Karpas-422 (cell line): ENCODE measurements around the gene HYAL2. TPM values are rescaled to one million over a fixed set of nuclear protein-coding genes. Genes with fewer than 3 reads are reported as not detected.
A peak's percentile ranks its signal among the peaks of the same experiment; 100 is the strongest.

Experiments used
- DNase-seq: peaks from one replicate; pipeline ENCODE4 v3.0.0-alpha.2; 2015
- H2AFZ ChIP-seq: fragments of 200-600 bp; sonication (generic); 2 replicates; pipeline ENCODE4 v1.6.1; 2014; ENCODE audit warnings: antibody characterized with exemption, low read length, mixed read lengths
- H3K27ac ChIP-seq: fragments of 200-600 bp; sonication (generic); 2 replicates; pipeline ENCODE4 v1.5.1; 2014; ENCODE audit warnings: mild to moderate bottlenecking, low read length, moderate library complexity
- H3K27me3 ChIP-seq: fragments of 200-600 bp; sonication (generic); 2 replicates; pipeline ENCODE4 v1.6.1; 2014; ENCODE audit warnings: low read length, mixed read lengths
- H3K36me3 ChIP-seq: fragments of 200-600 bp; sonication (generic); 2 replicates; pipeline ENCODE4 v1.6.1; 2014; ENCODE audit warnings: low read length, mixed read lengths; ENCODE audit not compliant: insufficient read depth
- H3K4me1 ChIP-seq: fragments of 200-600 bp; sonication (generic); 2 replicates; pipeline ENCODE4 v1.6.1; 2014; ENCODE audit warnings: mild to moderate bottlenecking, low read length, mixed read lengths
- H3K4me2 ChIP-seq: fragments of 200-600 bp; sonication (generic); 2 replicates; pipeline ENCODE4 v1.6.1; 2014; ENCODE audit warnings: low read length, low read depth, mild to moderate bottlenecking; ENCODE audit not compliant: poor library complexity, severe bottlenecking
- H3K4me3 ChIP-seq: fragments of 200-600 bp; sonication (generic); 2 replicates; pipeline ENCODE4 v1.5.1; 2014; ENCODE audit warnings: mild to moderate bottlenecking, antibody characterized with exemption, low read length, mixed read lengths
- H3K79me2 ChIP-seq: fragments of 200-600 bp; sonication (generic); 2 replicates; pipeline ENCODE4 v1.6.1; 2014; ENCODE audit warnings: mild to moderate bottlenecking, low read length, mixed read lengths
- H3K9ac ChIP-seq: fragments of 200-600 bp; sonication (generic); 2 replicates; pipeline ENCODE4 v1.6.0; 2014; ENCODE audit warnings: low read length
- H3K9me2 ChIP-seq: fragments of 200-600 bp; sonication (generic), shearing (Covaris generic); replicated peaks from 2 replicates; pipeline ENCODE4 v1.6.0; 2014; ENCODE audit warnings: mild to moderate bottlenecking, low read length, moderate library complexity; ENCODE audit not compliant: insufficient read depth
- H3K9me3 ChIP-seq: fragments of 300-700, 200-600 bp; sonication (generic); 2 replicates; pipeline ENCODE4 v1.6.1; 2014; ENCODE audit warnings: low read length, mixed read lengths
- H4K20me1 ChIP-seq: fragments of 200-600 bp; sonication (generic); 2 replicates; pipeline ENCODE4 v1.6.1; 2014; ENCODE audit warnings: mild to moderate bottlenecking, antibody characterized with exemption, low read length, low read depth; ENCODE audit not compliant: insufficient read depth
- total RNA-seq: library from RNA; depleted of rRNA; stranded (reverse); fragments of >200 nt; shearing (Covaris generic); gene quantifications from 2 replicates; pipeline ENCODE4 v1.2.3, GENCODE V29; 2014; ENCODE audit warnings: low replicate concordance

HYAL2 gene
- total RNA-seq, 1 experiment from 2014 or later, result 12.8 TPM

DNA sequence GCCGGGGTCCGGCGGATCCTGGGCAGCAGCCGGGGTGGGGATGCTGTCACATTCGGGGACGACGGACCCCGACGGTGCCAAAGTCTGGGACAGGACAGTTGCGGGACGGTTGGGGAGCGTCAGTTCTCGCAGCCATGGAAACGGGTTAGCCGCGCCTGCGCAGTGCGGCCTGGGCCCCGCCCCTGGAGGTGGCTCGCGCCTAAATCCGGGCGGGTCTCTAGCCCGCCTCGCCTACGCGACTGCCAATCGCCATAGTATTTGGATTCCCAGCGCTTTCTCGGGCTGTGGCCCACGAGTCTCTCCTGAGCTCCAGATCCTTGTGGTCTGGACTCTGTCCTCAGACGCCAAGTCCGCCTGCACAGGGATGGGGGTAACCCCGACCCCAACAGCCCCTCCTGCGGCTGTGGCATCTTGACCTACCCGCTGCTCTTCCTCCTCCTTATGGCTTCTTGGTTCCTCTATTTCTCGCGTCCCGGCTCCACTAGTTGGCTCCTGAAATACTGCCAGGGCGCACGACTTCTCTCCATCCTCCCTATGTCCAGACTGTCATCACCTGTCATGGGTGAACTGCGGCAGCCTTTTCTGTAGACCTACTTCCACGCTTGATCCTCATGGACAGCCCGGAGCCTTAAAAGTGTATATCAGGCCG, 23.2 kb upstream of the HYAL2 start, which contains the start of gene ZMYND10:
ZMYND10 (minus strand) TSS at position 147 of the 649 bp plus-strand sequence. CDS start 153 bp downstream, outside the sequence.
- no peaks in the 10 kb centered on the region for H3K9me2 ChIP-seq
- H3K4me1 ChIP-seq, result peaks cover 36% of the 10 kb centered on the region
- peaks cover 15% of the 10 kb centered on the region for H3K79me2 ChIP-seq
- peak; percentile 82 for DNase-seq
- H3K36me3 ChIP-seq, result no peaks in the 10 kb centered on the region
- no peak within 1 kb of the TSS for H3K9ac ChIP-seq
- no peaks in the 10 kb centered on the region for H3K27me3 ChIP-seq
- no peaks in the 10 kb centered on the region for H3K9me3 ChIP-seq
- H3K4me3 ChIP-seq, result peak within 1 kb of the TSS; percentile 36; the same call in 1 of the 2 replicates
- H4K20me1 ChIP-seq, result no peaks in the 10 kb centered on the region
- peak within 1 kb of the TSS; percentile 45 for H3K4me2 ChIP-seq
- H3K27ac ChIP-seq, result no peak within 1 kb of the TSS
- no peak within 1 kb of the TSS for H2AFZ ChIP-seq

- Histone ChIP-seq H3K36me3 (no peaks in the 10 kb centered on the region), H3K9me2 (no peaks in the 10 kb centered on the region), H3K79me2 (peaks cover 15% of the 10 kb centered on the region), H3K9ac (no peak overlapping the region), H3K4me2 (no peak overlapping the region), H2AFZ (no peak overlapping the region), H4K20me1 (no peaks in the 10 kb centered on the region), H3K9me3 (no peaks in the 10 kb centered on the region), H3K4me1 (peaks cover 38% of the 10 kb centered on the region), H3K4me3 (no peak overlapping the region), H3K27ac (no peak overlapping the region), H3K27me3 (no peaks in the 10 kb centered on the region)
- no peak for DNase-seq
Measured at GRCh38 chr3:50345008-50345407, 22.5 kb upstream of the HYAL2 start.

GRCh38 chr3:50342813-50343633, 20.5 kb upstream of the HYAL2 start:
- Histone ChIP-seq H3K4me1 (peaks cover 43% of the 10 kb centered on the region), H3K9ac (no peak overlapping the region), H3K79me2 (peaks cover 23% of the 10 kb centered on the region), H3K27ac (no peak overlapping the region), H3K36me3 (no peaks in the 10 kb centered on the region), H3K27me3 (no peaks in the 10 kb centered on the region), H2AFZ (no peak overlapping the region), H4K20me1 (no peaks in the 10 kb centered on the region), H3K9me3 (no peaks in the 10 kb centered on the region), H3K4me3 (no peak overlapping the region), H3K9me2 (no peaks in the 10 kb centered on the region), H3K4me2 (no peak overlapping the region)
- DNase-seq, result no peak

GRCh38 chr3:50341996-50342650, 19.6 kb upstream of the HYAL2 start:
- Histone ChIP-seq H2AFZ (no peak overlapping the region), H3K4me3 (no peak overlapping the region), H3K9me2 (no peaks in the 10 kb centered on the region), H3K27me3 (no peaks in the 10 kb centered on the region), H3K9ac (peak overlapping the region; percentile 99), H3K4me2 (peak overlapping the region; percentile 97), H4K20me1 (no peaks in the 10 kb centered on the region), H3K36me3 (no peaks in the 10 kb centered on the region), H3K9me3 (no peaks in the 10 kb centered on the region), H3K4me1 (peaks cover 48% of the 10 kb centered on the region), H3K79me2 (peaks cover 29% of the 10 kb centered on the region), H3K27ac (no peak overlapping the region)
- DNase-seq, result no peak

DNA sequence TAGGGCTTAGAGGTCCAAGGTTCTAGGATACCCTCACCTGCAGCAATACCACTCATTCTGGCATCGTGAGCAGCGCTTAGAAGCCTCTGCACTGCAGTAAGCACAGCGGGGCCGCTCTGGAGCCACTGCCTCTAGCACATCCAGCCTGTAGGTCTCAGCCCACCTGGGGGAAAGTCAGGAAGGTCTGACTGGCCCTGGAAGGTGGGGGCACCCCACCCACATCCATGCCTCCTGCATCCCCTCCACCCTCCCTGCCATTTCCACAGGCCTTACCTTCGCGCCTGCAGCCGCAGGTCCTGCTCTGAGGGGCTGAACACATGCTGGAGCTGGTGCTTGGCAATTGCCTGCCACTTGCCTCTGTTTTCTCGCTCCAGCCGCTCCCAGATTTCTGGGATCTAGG, 19.0 kb upstream of the HYAL2 start:
- peak overlapping the region; percentile 95 for H3K4me3 ChIP-seq

DNA sequence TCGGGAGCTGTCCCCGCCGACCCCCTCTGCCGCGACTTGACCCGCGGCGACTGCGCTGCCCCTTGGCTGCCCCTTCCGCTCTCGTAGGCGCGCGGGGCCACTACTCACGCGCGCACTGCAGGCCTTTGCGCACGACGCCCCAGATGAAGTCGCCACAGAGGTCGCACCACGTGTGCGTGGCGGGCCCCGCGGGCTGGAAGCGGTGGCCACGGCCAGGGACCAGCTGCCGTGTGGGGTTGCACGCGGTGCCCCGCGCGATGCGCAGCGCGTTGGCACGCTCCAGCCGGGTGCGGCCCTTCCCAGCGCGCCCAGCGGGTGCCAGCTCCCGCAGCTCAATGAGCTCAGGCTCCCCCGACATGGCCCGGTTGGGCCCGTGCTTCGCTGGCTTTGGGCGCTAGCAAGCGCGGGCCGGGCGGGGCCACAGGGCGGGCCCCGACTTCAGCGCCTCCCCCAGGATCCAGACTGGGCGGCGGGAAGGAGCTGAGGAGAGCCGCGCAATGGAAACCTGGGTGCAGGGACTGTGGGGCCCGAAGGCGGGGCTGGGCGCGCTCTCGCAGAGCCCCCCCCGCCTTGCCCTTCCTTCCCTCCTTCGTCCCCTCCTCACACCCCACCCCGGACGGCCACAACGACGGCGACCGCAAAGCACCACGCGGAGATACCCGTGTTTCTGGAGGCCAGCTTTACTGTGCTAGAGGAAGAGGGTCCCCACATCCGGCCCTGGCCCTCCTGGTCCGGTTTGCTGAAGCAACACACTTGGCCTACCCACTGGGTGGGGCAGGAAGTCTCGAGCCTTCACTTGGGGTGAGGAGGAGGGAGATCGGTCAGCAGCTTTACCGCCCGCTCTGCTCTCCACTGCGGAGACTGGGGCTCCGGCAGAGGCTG, 18.1 kb upstream of the HYAL2 start, which contains the start of gene RASSF1:
RASSF1 (minus strand) TSS at position 389 of the 882 bp plus-strand sequence; CDS start at position 358, 31 bp downstream.
- peak within 1 kb of the TSS; percentile 97 for H3K4me2 ChIP-seq
- peak within 1 kb of the TSS; percentile 95 for H3K4me3 ChIP-seq

More for the DNA sequence above, 19.0 kb upstream of the HYAL2 start:
- H3K4me2 ChIP-seq, result peak overlapping the region; percentile 97
- H2AFZ ChIP-seq, result no peak overlapping the region; the same call in 1 of the 2 replicates
- peaks cover 3% of the 10 kb centered on the region; the same call in 1 of the 2 replicates for H4K20me1 ChIP-seq
- H3K9ac ChIP-seq, result peak overlapping the region; percentile 99
- H3K9me2 ChIP-seq, result no peaks in the 10 kb centered on the region
- peaks cover 35% of the 10 kb centered on the region for H3K79me2 ChIP-seq
- peak overlapping the region; percentile 91; the same call in 1 of the 2 replicates for H3K27ac ChIP-seq
- peaks cover 2% of the 10 kb centered on the region; the same call in 1 of the 2 replicates for H3K36me3 ChIP-seq
- peaks cover 48% of the 10 kb centered on the region for H3K4me1 ChIP-seq
- no peaks in the 10 kb centered on the region for H3K9me3 ChIP-seq
- no peaks in the 10 kb centered on the region for H3K27me3 ChIP-seq
- DNase-seq, result no peak

DNA sequence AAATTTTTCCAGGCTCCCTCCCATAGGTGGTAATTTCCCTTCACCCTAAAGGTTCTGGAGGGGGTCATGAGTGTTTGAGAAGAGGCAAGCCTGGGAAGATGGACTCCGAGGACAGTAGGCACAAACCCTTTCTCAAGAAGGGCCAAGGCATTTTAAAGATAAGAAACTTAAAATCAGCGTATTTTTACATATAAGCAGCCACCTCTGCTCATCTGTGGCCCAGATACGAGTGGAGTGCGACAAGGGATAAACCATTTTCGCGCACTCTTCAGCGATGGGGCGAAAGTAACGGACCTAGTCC, 17.6 kb upstream of the HYAL2 start:
- no peak for DNase-seq
- H3K27me3 ChIP-seq, result no peaks in the 10 kb centered on the region
- peaks cover 50% of the 10 kb centered on the region for H3K79me2 ChIP-seq
- H3K4me3 ChIP-seq, result peak overlapping the region; percentile 95
- H4K20me1 ChIP-seq, result peaks cover 9% of the 10 kb centered on the region; the same call in 1 of the 2 replicates
- peaks cover 56% of the 10 kb centered on the region for H3K4me1 ChIP-seq
- peaks cover 11% of the 10 kb centered on the region; the same call in 1 of the 2 replicates for H3K36me3 ChIP-seq
- no peaks in the 10 kb centered on the region for H3K9me2 ChIP-seq
- no peaks in the 10 kb centered on the region for H3K9me3 ChIP-seq
- peak overlapping the region; percentile 99 for H3K9ac ChIP-seq
- peak overlapping the region; percentile 91 for H3K27ac ChIP-seq
- no peak overlapping the region for H2AFZ ChIP-seq
- H3K4me2 ChIP-seq, result peak overlapping the region; percentile 97

More for the DNA sequence above, 18.1 kb upstream of the HYAL2 start, which contains the start of gene RASSF1:
- Histone ChIP-seq H3K36me3 (peaks cover 10% of the 10 kb centered on the region; the same call in 1 of the 2 replicates), H3K27ac (peak within 1 kb of the TSS; percentile 91), H2AFZ (no peak within 1 kb of the TSS; the same call in 1 of the 2 replicates), H3K9ac (peak within 1 kb of the TSS; percentile 99), H4K20me1 (peaks cover 9% of the 10 kb centered on the region; the same call in 1 of the 2 replicates), H3K9me2 (no peaks in the 10 kb centered on the region), H3K79me2 (peaks cover 44% of the 10 kb centered on the region), H3K9me3 (no peaks in the 10 kb centered on the region), H3K27me3 (no peaks in the 10 kb centered on the region), H3K4me1 (peaks cover 54% of the 10 kb centered on the region)
- DNase-seq, result peak; percentile 91
